Endothelial cell of umbilical vein (primary cell): Measurements from ENCODE around the gene HCST. TPM values are rescaled to one million over a fixed set of nuclear protein-coding genes. Genes with fewer than 3 reads are reported as not detected.

Experiments
- BruUV-seq: library from RNA; stranded (reverse); fragments of 400-500 nt; replicated peaks from 2 replicates; lab custom pipeline; 2021; lab: Mats Ljungman, UMichigan
- CTCF ChIA-PET: fragments of 300-600, 350-600 bp; sonication (Branson Sonifier 250); formaldehyde crosslinking; loops from one replicate; lab custom pipeline; 2021; ENCODE audit warnings: antibody characterized with exemption, inconsistent platforms; lab: Charles Lee
- POLR2A ChIA-PET: fragments of 300-600, 350-600 bp; sonication (Branson Sonifier 250); formaldehyde crosslinking; loops from one replicate; lab custom pipeline; 2021; ENCODE audit warnings: antibody characterized with exemption, inconsistent platforms; lab: Charles Lee
- DNase-seq: peaks from one replicate; pipeline ENCODE4 v3.0.0-alpha.2; 2011; ENCODE audit warnings: low read depth, low spot score
- FAIRE-seq: peaks from 2 replicates; lab custom pipeline; 2011; peaks lifted over from hg19 to GRCh38; lab: Jason Lieb, UNC
- H2AFZ ChIP-seq: 2 replicates; pipeline ENCODE4 v1.6.0; 2012; ENCODE audit warnings: low read depth, low read length, control low read depth, inconsistent platforms
- H3K27ac ChIP-seq: 2 replicates; pipeline ENCODE4 v1.5.1; 2011; ENCODE audit warnings: low read depth, mild to moderate bottlenecking, control low read depth, low read length, moderate library complexity; ENCODE audit not compliant: insufficient read depth
- H3K27me3 ChIP-seq, 2 experiments: 2 replicates each; pipeline versions ENCODE4 v1.6.0 to v1.6.1; 2011; ENCODE audit warnings: low read length in 2 of 2, mixed read lengths in 1 of 2; ENCODE audit not compliant: control insufficient read depth in 2 of 2, insufficient read depth in 2 of 2
- H3K36me3 ChIP-seq, 2 experiments: 2 replicates in 1 of 2; 3 replicates in 1 of 2; pipeline ENCODE4 v1.5.1; 2011; ENCODE audit warnings: low read length in 2 of 2, mild to moderate bottlenecking in 1 of 2, moderate library complexity in 1 of 2; ENCODE audit not compliant: control insufficient read depth in 2 of 2, insufficient read depth in 2 of 2; ENCODE audit errors: extremely low read depth in 1 of 2
- H3K4me1 ChIP-seq: 3 replicates; pipeline ENCODE4 v1.5.1; 2011; ENCODE audit warnings: mild to moderate bottlenecking, low read length; ENCODE audit not compliant: control insufficient read depth, insufficient read depth; ENCODE audit errors: extremely low read depth
- H3K4me2 ChIP-seq: 2 replicates; pipeline ENCODE4 v1.6.1; 2011; ENCODE audit warnings: low read length, control low read depth, mixed read lengths; ENCODE audit not compliant: insufficient read depth
- H3K4me3 ChIP-seq, 3 experiments: fragments of 200-600 bp in 1 of 3; sonication (generic), shearing (Covaris generic) in 1 of 3; replicated peaks in 1 of 3; 2 replicates each; pipeline ENCODE4 v1.5.1; 2011 to 2016; ENCODE audit warnings: control low read depth in 3 of 3, low read length in 3 of 3, mild to moderate bottlenecking in 2 of 3, inconsistent platforms in 1 of 3, low read depth in 1 of 3, moderate library complexity in 1 of 3; ENCODE audit not compliant: insufficient read depth in 1 of 3
- H3K79me2 ChIP-seq: 2 replicates; pipeline ENCODE4 v1.6.0; 2012; ENCODE audit warnings: low read length, inconsistent platforms; ENCODE audit not compliant: control insufficient read depth, insufficient read depth
- H3K9ac ChIP-seq: replicated peaks from 2 replicates; pipeline ENCODE3; 2011; ENCODE audit warnings: low read length, control low read depth; ENCODE audit not compliant: insufficient read depth; ENCODE audit errors: extremely low read depth
- H3K9me1 ChIP-seq: replicated peaks from 3 replicates; pipeline ENCODE4 v1.6.0; 2011; ENCODE audit warnings: mild to moderate bottlenecking, low read length; ENCODE audit not compliant: control insufficient read depth, insufficient read depth; ENCODE audit errors: extremely low read depth
- H3K9me3 ChIP-seq: replicated peaks from 2 replicates; pipeline ENCODE4 v1.5.1; 2012; ENCODE audit warnings: low read length, inconsistent platforms; ENCODE audit not compliant: control insufficient read depth, insufficient read depth
- H4K20me1 ChIP-seq: replicated peaks from 2 replicates; pipeline ENCODE3; 2011; ENCODE audit warnings: mild to moderate bottlenecking, low read length; ENCODE audit not compliant: control insufficient read depth, insufficient read depth; ENCODE audit errors: extremely low read depth
- EZH2 ChIP-seq: IDR thresholded peaks from 2 replicates; pipeline ENCODE4 v1.6.1; 2012; ENCODE audit warnings: borderline replicate concordance, low read depth, mild to moderate bottlenecking, moderate library complexity, low read length, inconsistent platforms; ENCODE audit not compliant: severe bottlenecking
- FOS ChIP-seq: IDR thresholded peaks from 2 replicates; pipeline ENCODE4 v1.6.1; 2011; ENCODE audit warnings: mild to moderate bottlenecking, low read length, moderate library complexity, borderline replicate concordance; ENCODE audit not compliant: insufficient read depth
- GATA2 ChIP-seq: IDR thresholded peaks from 2 replicates; pipeline ENCODE4 v1.7.0; 2011; ENCODE audit warnings: low read depth, mild to moderate bottlenecking, moderate library complexity, mixed read lengths, low read length; ENCODE audit not compliant: insufficient read length, insufficient read depth
- JUN ChIP-seq: IDR thresholded peaks from 2 replicates; pipeline ENCODE4 v1.6.1; 2011; ENCODE audit warnings: borderline replicate concordance, low read depth; ENCODE audit not compliant: insufficient read length, insufficient read depth
- MYC ChIP-seq: IDR thresholded peaks from one replicate; pipeline ENCODE4 v1.6.1; 2011; ENCODE audit warnings: mild to moderate bottlenecking, low read depth, low read length
- POLR2A ChIP-seq: IDR thresholded peaks from 2 replicates; pipeline ENCODE4 v1.6.1; 2012; ENCODE audit warnings: low read depth, mild to moderate bottlenecking, control low read depth, low read length
- POLR2AphosphoS5 ChIP-seq: IDR thresholded peaks from 2 replicates; pipeline ENCODE4 v1.6.1; 2012; ENCODE audit warnings: low read depth, mild to moderate bottlenecking, control low read depth, low read length, moderate library complexity; ENCODE audit not compliant: insufficient read depth
- dilution Hi-C: fragments of 300-500 bp; cut with MboI; formaldehyde crosslinking; loops from one replicate; pipeline ENCODE4 v1.15.0; 2019; ENCODE audit warnings: low sequenced_read_pairs; ENCODE audit not compliant: extremely low pct_ligation_motif_present
- intact Hi-C: fragments of 100-400 bp; cut with micrococcal nuclease; formaldehyde crosslinking; loops from one replicate; pipeline ENCODE4 v1.10.0; 2022
- polyA plus RNA-seq, 4 experiments: library from polyadenylated mRNA; depleted of rRNA in 3 of 4; stranded (reverse) in 3 of 4; unstranded in 1 of 4; fragments of >200 nt; gene quantifications; 2 replicates each; pipeline versions ENCODE4 v1.2.1 to v1.2.3, GENCODE V29; 2011 to 2012; ENCODE audit warnings: missing spikeins in 1 of 4
- total RNA-seq: library from RNA; stranded (reverse); gene quantifications from 2 replicates; pipeline ENCODE4 v1.2.3, GENCODE V29; 2021
- TF ChIP-seq, protein P1 (sequence below), 2 donors: IDR thresholded peaks; 1 replicate in 1 of 2; 2 replicates in 1 of 2; pipeline ENCODE4 v1.5.1; 2011; ENCODE audit warnings: low read length in 2 of 2, mild to moderate bottlenecking in 2 of 2, moderate library complexity in 2 of 2, control low read depth in 1 of 2, inconsistent platforms in 1 of 2, low read depth in 1 of 2; ENCODE audit not compliant: insufficient read depth in 1 of 2; ENCODE audit errors: extremely low read depth in 1 of 2
- TF ChIP-seq, protein P2 (sequence below): IDR thresholded peaks from 2 replicates; pipeline ENCODE4 v1.6.1; 2011; ENCODE audit not compliant: insufficient read depth, insufficient read length

Gene HCST
- total and polyA plus RNA-seq, 2 donors (not counting 3 experiments of a cell fraction or from before 2014, with no cell fraction given), result not detected

DNA sequence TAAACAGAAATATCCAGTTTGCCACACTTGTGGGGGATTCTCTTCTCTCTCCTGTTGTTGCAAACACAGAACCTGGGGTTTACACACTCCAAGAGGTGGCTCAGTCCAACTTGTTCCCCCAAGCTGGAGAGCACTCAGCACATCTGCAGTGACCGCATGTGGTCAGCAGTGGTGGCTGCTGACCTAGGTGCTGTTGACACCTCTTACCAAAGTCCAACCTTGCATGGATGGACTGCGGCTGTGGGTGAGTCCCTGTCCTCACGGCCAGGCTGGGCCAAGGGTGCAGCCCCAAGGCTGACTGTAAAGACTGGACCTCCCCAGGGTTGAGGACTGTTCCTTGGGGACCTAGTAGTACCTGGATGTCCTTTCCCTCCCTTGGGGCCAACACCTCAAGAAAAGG is 39.9 kb downstream of the HCST start:
- Histone ChIP-seq H3K36me3 (no peaks in the 10 kb centered on the region), H3K9me3 (no peaks in the 10 kb centered on the region), H3K4me1 (peaks cover 8% of the 10 kb centered on the region), H2AFZ (no peak overlapping the region), H3K9ac (no peak overlapping the region), H3K27me3 (no peaks in the 10 kb centered on the region), H3K9me1 (no peaks in the 10 kb centered on the region), H3K4me3 (no peak overlapping the region), H4K20me1 (peaks cover 4% of the 10 kb centered on the region), H3K79me2 (no peaks in the 10 kb centered on the region), H3K27ac (no peak overlapping the region), H3K4me2 (no peak overlapping the region)
- no peak for DNase-seq
- ChIA-PET POLR2A (no interaction called here), CTCF (no interaction called here)
- dilution Hi-C loops (no loop called here), intact Hi-C loops (no loop called here)
- FAIRE-seq, result no peak
- TF ChIP-seq, protein P1, sequence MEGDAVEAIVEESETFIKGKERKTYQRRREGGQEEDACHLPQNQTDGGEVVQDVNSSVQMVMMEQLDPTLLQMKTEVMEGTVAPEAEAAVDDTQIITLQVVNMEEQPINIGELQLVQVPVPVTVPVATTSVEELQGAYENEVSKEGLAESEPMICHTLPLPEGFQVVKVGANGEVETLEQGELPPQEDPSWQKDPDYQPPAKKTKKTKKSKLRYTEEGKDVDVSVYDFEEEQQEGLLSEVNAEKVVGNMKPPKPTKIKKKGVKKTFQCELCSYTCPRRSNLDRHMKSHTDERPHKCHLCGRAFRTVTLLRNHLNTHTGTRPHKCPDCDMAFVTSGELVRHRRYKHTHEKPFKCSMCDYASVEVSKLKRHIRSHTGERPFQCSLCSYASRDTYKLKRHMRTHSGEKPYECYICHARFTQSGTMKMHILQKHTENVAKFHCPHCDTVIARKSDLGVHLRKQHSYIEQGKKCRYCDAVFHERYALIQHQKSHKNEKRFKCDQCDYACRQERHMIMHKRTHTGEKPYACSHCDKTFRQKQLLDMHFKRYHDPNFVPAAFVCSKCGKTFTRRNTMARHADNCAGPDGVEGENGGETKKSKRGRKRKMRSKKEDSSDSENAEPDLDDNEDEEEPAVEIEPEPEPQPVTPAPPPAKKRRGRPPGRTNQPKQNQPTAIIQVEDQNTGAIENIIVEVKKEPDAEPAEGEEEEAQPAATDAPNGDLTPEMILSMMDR (IDR thresholded peaks at IDR 0.05; ENCODE audit: extremely low read depth in 1 of 2, insufficient read depth in 1 of 2, low read depth in 1 of 2, low read length in 2 of 2), result no peak
- TF ChIP-seq GATA2 (no peak), JUN (no peak), FOS (no peak), POLR2AphosphoS5 (no peak), MYC (no peak), POLR2A (no peak), EZH2 (no peak)
- TF ChIP-seq, protein P2, sequence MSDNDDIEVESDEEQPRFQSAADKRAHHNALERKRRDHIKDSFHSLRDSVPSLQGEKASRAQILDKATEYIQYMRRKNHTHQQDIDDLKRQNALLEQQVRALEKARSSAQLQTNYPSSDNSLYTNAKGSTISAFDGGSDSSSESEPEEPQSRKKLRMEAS, result no peak
- no TSS peak for BruUV-seq
